Activated gamma-delta T cell (primary cell): ENCODE data around the gene ARHGEF18.

ENCODE experiments used
- DNase-seq: peaks from one replicate; lab custom pipeline; 2025; lab: John Stamatoyannopoulos, UW

ARHGEF18 gene

GRCh38 chr19:7385062-7385461, 36.3 kb downstream of the ARHGEF18 start:
- no peak for DNase-seq

GRCh38 chr19:7386308-7386707, 37.6 kb downstream of the ARHGEF18 start:
- DNase-seq = no peak

GRCh38 chr19:7386769-7387168, 38.0 kb downstream of the ARHGEF18 start:
- no peak for DNase-seq

- DNase-seq = no peak
Measured at GRCh38 chr19:7391218-7391670, 42.5 kb downstream of the ARHGEF18 start.

- no peak for DNase-seq
Measured at GRCh38 chr19:7393459-7393858, 44.7 kb downstream of the ARHGEF18 start.

- no peak for DNase-seq
Measured at GRCh38 chr19:7393939-7394730, 45.4 kb downstream of the ARHGEF18 start.

- peak; percentile 91 for DNase-seq
Measured at GRCh38 chr19:7394731-7395359, 46.1 kb downstream of the ARHGEF18 start.

GRCh38 chr19:7395360-7396066, 46.8 kb downstream of the ARHGEF18 start:
- DNase-seq = no peak

- no peak for DNase-seq
Measured at GRCh38 chr19:7397687-7398086, 49.0 kb downstream of the ARHGEF18 start.
